ENCODE data around the gene ATG4A. TPM values are rescaled to one million over a fixed set of nuclear protein-coding genes. Genes with fewer than 3 reads are reported as not detected.

The ATG4A gene
- total and polyA plus RNA-seq, 2 donors, result 8.6 to 9.5 TPM

GRCh38 chrX:108132034-108132433 is 40.5 kb downstream of the ATG4A start:
- Histone ChIP-seq H3K4me3 (ENCODE audit: low read depth, low read length) (no peak overlapping the region), H3K36me3 (ENCODE audit: insufficient read depth) (peaks cover 2% of the 10 kb centered on the region), H3K4me1 (ENCODE audit: insufficient read depth) (no peaks in the 10 kb centered on the region), H3K27ac (ENCODE audit: low read depth) (no peak overlapping the region)
- WGBS, result 98% methylated on average over 8 of the region's 8 CpGs
- no peak for DNase-seq (ENCODE audit: extremely low spot score)

- 70% methylated on average over 2 of the region's 2 CpGs for WGBS
Observed at GRCh38 chrX:108132876-108133275, 41.3 kb downstream of the ATG4A start.

GRCh38 chrX:108134724-108135123 is 43.1 kb downstream of the ATG4A start:
- Histone ChIP-seq H3K4me3 (ENCODE audit: low read depth, low read length) (no peak overlapping the region), H3K36me3 (ENCODE audit: insufficient read depth) (peaks cover 2% of the 10 kb centered on the region), H3K4me1 (ENCODE audit: insufficient read depth) (no peaks in the 10 kb centered on the region), H3K27ac (ENCODE audit: low read depth) (no peak overlapping the region)
- WGBS, result 83% methylated on average over 1 of the region's 1 CpG
- DNase-seq (ENCODE audit: extremely low spot score), result no peak

More at GRCh38 chrX:108132876-108133275, 41.3 kb downstream of the ATG4A start:
- Histone ChIP-seq H3K27ac (ENCODE audit: low read depth) (no peak overlapping the region), H3K36me3 (ENCODE audit: insufficient read depth) (peaks cover 2% of the 10 kb centered on the region), H3K4me1 (ENCODE audit: insufficient read depth) (no peaks in the 10 kb centered on the region), H3K4me3 (ENCODE audit: low read depth, low read length) (no peak overlapping the region)
- no peak for DNase-seq (ENCODE audit: extremely low spot score)

GRCh38 chrX:108138814-108139702 is 47.5 kb downstream of the ATG4A start:
- Histone ChIP-seq H3K36me3 (ENCODE audit: insufficient read depth) (peaks cover 3% of the 10 kb centered on the region), H3K27ac (ENCODE audit: low read depth) (no peak overlapping the region), H3K4me1 (ENCODE audit: insufficient read depth) (no peaks in the 10 kb centered on the region), H3K4me3 (ENCODE audit: low read depth, low read length) (no peak overlapping the region)
- WGBS, result 84% methylated on average over 7 of the region's 7 CpGs
- no peak for DNase-seq (ENCODE audit: extremely low spot score)

GRCh38 chrX:108148524-108148923 is 56.9 kb downstream of the ATG4A start:
- no peaks in the 10 kb centered on the region for H3K4me1 ChIP-seq (ENCODE audit: insufficient read depth)
- no peak overlapping the region for H3K27ac ChIP-seq (ENCODE audit: low read depth)
- H3K36me3 ChIP-seq (ENCODE audit: insufficient read depth), result peaks cover under 1% of the 10 kb centered on the region
- H3K4me3 ChIP-seq (ENCODE audit: low read depth, low read length), result no peak overlapping the region
- DNase-seq (ENCODE audit: extremely low spot score), result no peak

GRCh38 chrX:108156082-108156481 is 64.5 kb downstream of the ATG4A start:
- no peaks in the 10 kb centered on the region for H3K36me3 ChIP-seq (ENCODE audit: insufficient read depth)
- no peaks in the 10 kb centered on the region for H3K4me1 ChIP-seq (ENCODE audit: insufficient read depth)
- H3K27ac ChIP-seq (ENCODE audit: low read depth), result no peak overlapping the region
- WGBS, result 84% methylated on average over 2 of the region's 2 CpGs
- DNase-seq (ENCODE audit: extremely low spot score), result no peak
- H3K4me3 ChIP-seq (ENCODE audit: low read depth, low read length), result no peak overlapping the region

- Histone ChIP-seq H3K27ac (ENCODE audit: low read depth) (no peak overlapping the region), H3K4me3 (ENCODE audit: low read depth, low read length) (no peak overlapping the region), H3K4me1 (ENCODE audit: insufficient read depth) (no peaks in the 10 kb centered on the region), H3K36me3 (ENCODE audit: insufficient read depth) (no peaks in the 10 kb centered on the region)
- WGBS, result 96% methylated on average over 8 of the region's 8 CpGs
- DNase-seq (ENCODE audit: extremely low spot score), result no peak
Observed at GRCh38 chrX:108156934-108157466, 65.4 kb downstream of the ATG4A start.

GRCh38 chrX:108157628-108158027 is 66.0 kb downstream of the ATG4A start:
- no peak overlapping the region for H3K4me3 ChIP-seq (ENCODE audit: low read depth, low read length)
- WGBS, result 90% methylated on average over 3 of the region's 3 CpGs
- DNase-seq (ENCODE audit: extremely low spot score), result no peak
- H3K36me3 ChIP-seq (ENCODE audit: insufficient read depth), result no peaks in the 10 kb centered on the region
- H3K4me1 ChIP-seq (ENCODE audit: insufficient read depth), result no peaks in the 10 kb centered on the region
- H3K27ac ChIP-seq (ENCODE audit: low read depth), result no peak overlapping the region

- Histone ChIP-seq H3K36me3 (ENCODE audit: insufficient read depth) (no peaks in the 10 kb centered on the region), H3K4me1 (ENCODE audit: insufficient read depth) (no peaks in the 10 kb centered on the region), H3K27ac (ENCODE audit: low read depth) (no peak overlapping the region), H3K4me3 (ENCODE audit: low read depth, low read length) (no peak overlapping the region)
- WGBS, result 96% methylated on average over 11 of the region's 11 CpGs
- DNase-seq (ENCODE audit: extremely low spot score), result no peak
Observed at GRCh38 chrX:108159028-108159670, 67.6 kb downstream of the ATG4A start.

GRCh38 chrX:108160309-108160708 is 68.7 kb downstream of the ATG4A start:
- Histone ChIP-seq H3K27ac (ENCODE audit: low read depth) (no peak overlapping the region), H3K4me1 (ENCODE audit: insufficient read depth) (no peaks in the 10 kb centered on the region), H3K4me3 (ENCODE audit: low read depth, low read length) (no peak overlapping the region), H3K36me3 (ENCODE audit: insufficient read depth) (no peaks in the 10 kb centered on the region)
- DNase-seq (ENCODE audit: extremely low spot score), result no peak
- WGBS, result 87% methylated on average over 5 of the region's 5 CpGs

GRCh38 chrX:108162265-108162664 is 70.7 kb downstream of the ATG4A start:
- 91% methylated on average over 4 of the region's 4 CpGs for WGBS
- H3K36me3 ChIP-seq (ENCODE audit: insufficient read depth), result no peaks in the 10 kb centered on the region
- no peak overlapping the region for H3K4me3 ChIP-seq (ENCODE audit: low read depth, low read length)
- H3K4me1 ChIP-seq (ENCODE audit: insufficient read depth), result no peaks in the 10 kb centered on the region
- DNase-seq (ENCODE audit: extremely low spot score), result no peak
- no peak overlapping the region for H3K27ac ChIP-seq (ENCODE audit: low read depth)

GRCh38 chrX:108163333-108164082 is 71.9 kb downstream of the ATG4A start:
- no peak overlapping the region for H3K4me3 ChIP-seq (ENCODE audit: low read depth, low read length)
- no peak overlapping the region for H3K27ac ChIP-seq (ENCODE audit: low read depth)
- H3K4me1 ChIP-seq (ENCODE audit: insufficient read depth), result no peaks in the 10 kb centered on the region
- H3K36me3 ChIP-seq (ENCODE audit: insufficient read depth), result no peaks in the 10 kb centered on the region
- WGBS, result 94% methylated on average over 7 of the region's 7 CpGs
- DNase-seq (ENCODE audit: extremely low spot score), result no peak

GRCh38 chrX:108165383-108166111 is 74.0 kb downstream of the ATG4A start:
- H3K36me3 ChIP-seq (ENCODE audit: insufficient read depth), result peaks cover 1% of the 10 kb centered on the region
- no peaks in the 10 kb centered on the region for H3K4me1 ChIP-seq (ENCODE audit: insufficient read depth)
- 66% methylated on average over 7 of the region's 7 CpGs for WGBS
- H3K4me3 ChIP-seq (ENCODE audit: low read depth, low read length), result no peak overlapping the region
- H3K27ac ChIP-seq (ENCODE audit: low read depth), result no peak overlapping the region
- peak; percentile 0 for DNase-seq (ENCODE audit: extremely low spot score)
